GM12878 (cell line): ENCODE measurements around the gene SETD2. TPM values are rescaled to one million over a fixed set of nuclear protein-coding genes. Genes with fewer than 3 reads are reported as not detected.
A peak's percentile ranks its signal among the peaks of the same experiment; 100 is the strongest.

ENCODE experiments used
- ATAC-seq: fragments of 200-7000 bp; cut with Tn5 transposase; 3 replicates; pipeline ENCODE4 v1.9.1; 2020; ENCODE audit warnings: mild to moderate bottlenecking, moderate library complexity
- BruUV-seq: library from RNA; stranded (reverse); fragments of 400-500 nt; replicated peaks from 2 replicates; lab custom pipeline; 2021; lab: Mats Ljungman, UMichigan
- CTCF ChIA-PET: fragments of 300-600 bp; sonication (Branson Sonifier 250); formaldehyde crosslinking; extraction: SDS; loops from one replicate; lab custom pipeline; 2021; ENCODE audit warnings: inconsistent platforms; lab: Yijun Ruan, JAX
- POLR2A ChIA-PET: fragments of 350-600 bp; formaldehyde crosslinking; extraction: SDS; loops from one replicate; lab custom pipeline; 2021; ENCODE audit warnings: inconsistent platforms; lab: Charles Lee
- RAD21 ChIA-PET: fragments of 300-600 bp; sonication (Branson Sonifier 250); formaldehyde crosslinking; loops from one replicate; lab custom pipeline; 2023; ENCODE audit warnings: antibody characterized with exemption; ENCODE audit not compliant: unreplicated experiment; lab: Charles Lee
- SMC1A ChIA-PET: fragments of 300-600 bp; sonication (Branson Sonifier 250); formaldehyde crosslinking; loops from one replicate; lab custom pipeline; 2023; ENCODE audit not compliant: unreplicated experiment, uncharacterized antibody; lab: Charles Lee
- DNase-seq: peaks from one replicate; pipeline ENCODE4 v3.0.0-alpha.2; 2011; ENCODE audit warnings: low read depth, low spot score
- FAIRE-seq: peaks from 3 replicates; lab custom pipeline; 2011; peaks lifted over from hg19 to GRCh38; lab: Jason Lieb, UNC
- H2AFZ ChIP-seq: 2 replicates; pipeline ENCODE4 v1.6.0; 2011; ENCODE audit warnings: low read depth, low read length, control low read depth; ENCODE audit not compliant: control insufficient read depth
- H3K27ac ChIP-seq: 2 replicates; pipeline ENCODE4 v1.5.1; 2011; ENCODE audit warnings: control low read depth; ENCODE audit not compliant: control insufficient read depth, insufficient read depth
- H3K27me3 ChIP-seq, 2 experiments: replicated peaks in 1 of 2; 2 replicates each; pipeline versions ENCODE4 v1.6.0 to v1.6.1; 2011; ENCODE audit warnings: low read length in 1 of 2; ENCODE audit not compliant: control insufficient read depth in 2 of 2, insufficient read depth in 2 of 2
- H3K36me3 ChIP-seq, 2 experiments: 2 replicates each; pipeline ENCODE4 v1.5.1; 2011; ENCODE audit warnings: low read length in 1 of 2; ENCODE audit not compliant: control insufficient read depth in 2 of 2, insufficient read depth in 2 of 2
- H3K4me1 ChIP-seq: 2 replicates; pipeline ENCODE4 v1.6.1; 2011; ENCODE audit warnings: mild to moderate bottlenecking, low read length, moderate library complexity, mixed read lengths; ENCODE audit not compliant: control insufficient read depth, insufficient read depth
- H3K4me2 ChIP-seq: 2 replicates; pipeline ENCODE4 v1.6.0; 2011; ENCODE audit warnings: control low read depth; ENCODE audit not compliant: control insufficient read depth, insufficient read depth
- H3K4me3 ChIP-seq: fragments of 200-600 bp; sonication (generic); 2 replicates; pipeline ENCODE4 v1.5.1; 2016
- H3K79me2 ChIP-seq: 2 replicates; pipeline ENCODE4 v1.6.0; 2011; ENCODE audit warnings: low read length; ENCODE audit not compliant: control insufficient read depth, insufficient read depth
- H3K9ac ChIP-seq: 2 replicates; pipeline ENCODE4 v1.8.0; 2011; ENCODE audit warnings: low read length, control low read depth, mixed read lengths; ENCODE audit not compliant: control insufficient read depth, insufficient read depth
- H3K9me3 ChIP-seq: replicated peaks from 3 replicates; pipeline ENCODE4 v1.5.1; 2011; ENCODE audit warnings: mild to moderate bottlenecking, low read length; ENCODE audit not compliant: control insufficient read depth, insufficient read depth
- H4K20me1 ChIP-seq: 2 replicates; pipeline ENCODE4 v1.6.0; 2011; ENCODE audit not compliant: control insufficient read depth, insufficient read depth
- BMI1 ChIP-seq: fragments of 450-650 bp; IDR thresholded peaks from 2 replicates; pipeline ENCODE4 v1.6.1; 2016; ENCODE audit warnings: mild to moderate bottlenecking, moderate library complexity, borderline replicate concordance
- CREB1 ChIP-seq: IDR thresholded peaks from 2 replicates; pipeline ENCODE4 v1.6.1; 2012; ENCODE audit warnings: low read depth, mild to moderate bottlenecking, inconsistent platforms
- E4F1 ChIP-seq: fragments of 450-650 bp; IDR thresholded peaks from 2 replicates; pipeline ENCODE4 v1.6.1; 2018; ENCODE audit warnings: borderline replicate concordance, mild to moderate bottlenecking; ENCODE audit not compliant: partially characterized antibody
- EED ChIP-seq: sonication (generic); IDR thresholded peaks from 2 replicates; pipeline ENCODE4 v1.6.1; 2016; ENCODE audit warnings: antibody characterized with exemption, low read depth
- HCFC1 ChIP-seq: fragments of 150-350 bp; IDR thresholded peaks from 2 replicates; pipeline ENCODE4 v1.6.1; 2014; ENCODE audit warnings: low read length
- RFX5 ChIP-seq: IDR thresholded peaks from 2 replicates; pipeline ENCODE4 v1.6.1; 2011; ENCODE audit warnings: low read depth, low read length, improper control_type of control experiment
- SMARCA5 ChIP-seq: fragments of 450-650 bp; IDR thresholded peaks from 2 replicates; pipeline ENCODE4 v1.6.1; 2017; ENCODE audit warnings: mild to moderate bottlenecking
- WGBS: methylation state at CpG from one replicate; pipeline ENCODE4 v1.1.6; 2016; ENCODE audit warnings: low lambda C conversion rate; ENCODE audit not compliant: insufficient replicate concordance, insufficient coverage; ENCODE audit errors: missing lambda C conversion rate; 5-methylcytosine and 5-hydroxymethylcytosine counted together
- in situ Hi-C: fragments of 300-500 bp; cut with MboI; formaldehyde crosslinking; loops from 9 replicates; pipeline ENCODE4 v1.14.3; 2018; ENCODE audit warnings: mixed read lengths
- intact Hi-C: fragments of 100-400 bp; cut with micrococcal nuclease; formaldehyde crosslinking; loops from one replicate; pipeline ENCODE4 v1.14.2; 2022; ENCODE audit not compliant: unreplicated experiment
- polyA plus RNA-seq, 11 experiments: library from polyadenylated mRNA; depleted of rRNA in 4 of 11; unstranded in 6 of 11; stranded (reverse) in 5 of 11; fragments of >200 nt; fragmentation: Nextera tagmentation in 4 of 11; fragmentation: Illumina TruSeq in 1 of 11; extraction: Ambion mirVana in 4 of 11; extraction: Trizol in 1 of 11; gene quantifications; 1 replicate in 1 of 11; 2 replicates in 10 of 11; pipeline versions ENCODE4 v1.2.1 to v1.2.3, GENCODE V29; 2011 to 2016; ENCODE audit warnings: inconsistent platforms in 2 of 11, missing spikeins in 2 of 11, low read depth in 1 of 11
- total RNA-seq, 4 experiments: library from RNA; depleted of rRNA in 3 of 4; stranded (reverse); fragments of >200 nt in 3 of 4; fragmentation: Illumina TruSeq in 1 of 4; extraction: Trizol in 1 of 4; gene quantifications; 2 replicates each; pipeline versions ENCODE4 v1.2.1 to v1.2.3, GENCODE V29; 2013 to 2021
- TF ChIP-seq, protein P1 (sequence below): fragments of 450-650 bp; IDR thresholded peaks from 2 replicates; pipeline ENCODE4 v1.6.1; 2017; ENCODE audit warnings: mild to moderate bottlenecking, low read depth, inconsistent platforms; ENCODE audit not compliant: poor library complexity, severe bottlenecking
- TF ChIP-seq, protein P2 (sequence below): fragments of 450-650 bp; IDR thresholded peaks from 2 replicates; pipeline ENCODE4 v1.6.1; 2014; ENCODE audit warnings: mild to moderate bottlenecking

SETD2 gene
- total and polyA plus RNA-seq, 10 of the 15 experiments (the other 5 are each of a cell fraction or from before 2014, with no cell fraction given): 8.4 to 44.9 (median 24.5) TPM

- ChIA-PET POLR2A (interaction anchor here (0.7 to 1.8 kb wide), 3 partner anchors 23 to 74 kb away, joined by 4 to 6 read pairs (median 6); no protein-coding TSS in a partner anchor), CTCF (interaction anchor here (1.0 to 2.3 kb wide), 11 partner anchors 9 to 133 kb away, joined by 3 to 6 read pairs (median 4); no protein-coding TSS in a partner anchor), SMC1A (interaction anchor here (0.6 to 9.6 kb wide), 8 partner anchors 13 to 148 kb away, joined by 3 to 126 read pairs (median 4); no protein-coding TSS in a partner anchor), RAD21 (interaction anchor here (1.0 to 3.9 kb wide), 6 partner anchors 24 to 59 kb away, joined by 3 to 28 read pairs (median 6); no protein-coding TSS in a partner anchor)
- BruUV-seq: TSS peak; percentile 44
- H3K4me1 ChIP-seq: peaks cover 42% of the 10 kb centered on the region
- no peak overlapping the region for H3K9ac ChIP-seq
- 88% methylated on average over 2 of the region's 2 CpGs for whole genome bisulfite sequencing
- H3K4me3 ChIP-seq: no peak overlapping the region
- no peak for ATAC-seq
- H3K79me2 ChIP-seq: peaks cover 63% of the 10 kb centered on the region
- H3K27ac ChIP-seq: no peak overlapping the region
- no peaks in the 10 kb centered on the region for H3K9me3 ChIP-seq
- no peak for FAIRE-seq
- H2AFZ ChIP-seq: no peak overlapping the region
- no peak for DNase-seq
- H3K27me3 ChIP-seq: no peaks in the 10 kb centered on the region
- no peaks in the 10 kb centered on the region for H4K20me1 ChIP-seq
- intact Hi-C loops: no loop called here
- in situ Hi-C loops: no loop called here
- no peaks in the 10 kb centered on the region for H3K36me3 ChIP-seq
- H3K4me2 ChIP-seq: no peak overlapping the region
- TF ChIP-seq E4F1 (no peak), RFX5 (no peak), CREB1 (no peak), HCFC1 (no peak), BMI1 (no peak), EED (no peak), SMARCA5 (no peak)
- TF ChIP-seq, protein P1, sequence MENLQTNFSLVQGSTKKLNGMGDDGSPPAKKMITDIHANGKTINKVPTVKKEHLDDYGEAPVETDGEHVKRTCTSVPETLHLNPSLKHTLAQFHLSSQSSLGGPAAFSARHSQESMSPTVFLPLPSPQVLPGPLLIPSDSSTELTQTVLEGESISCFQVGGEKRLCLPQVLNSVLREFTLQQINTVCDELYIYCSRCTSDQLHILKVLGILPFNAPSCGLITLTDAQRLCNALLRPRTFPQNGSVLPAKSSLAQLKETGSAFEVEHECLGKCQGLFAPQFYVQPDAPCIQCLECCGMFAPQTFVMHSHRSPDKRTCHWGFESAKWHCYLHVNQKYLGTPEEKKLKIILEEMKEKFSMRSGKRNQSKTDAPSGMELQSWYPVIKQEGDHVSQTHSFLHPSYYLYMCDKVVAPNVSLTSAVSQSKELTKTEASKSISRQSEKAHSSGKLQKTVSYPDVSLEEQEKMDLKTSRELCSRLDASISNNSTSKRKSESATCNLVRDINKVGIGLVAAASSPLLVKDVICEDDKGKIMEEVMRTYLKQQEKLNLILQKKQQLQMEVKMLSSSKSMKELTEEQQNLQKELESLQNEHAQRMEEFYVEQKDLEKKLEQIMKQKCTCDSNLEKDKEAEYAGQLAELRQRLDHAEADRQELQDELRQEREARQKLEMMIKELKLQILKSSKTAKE: no peak
- TF ChIP-seq, protein P2, sequence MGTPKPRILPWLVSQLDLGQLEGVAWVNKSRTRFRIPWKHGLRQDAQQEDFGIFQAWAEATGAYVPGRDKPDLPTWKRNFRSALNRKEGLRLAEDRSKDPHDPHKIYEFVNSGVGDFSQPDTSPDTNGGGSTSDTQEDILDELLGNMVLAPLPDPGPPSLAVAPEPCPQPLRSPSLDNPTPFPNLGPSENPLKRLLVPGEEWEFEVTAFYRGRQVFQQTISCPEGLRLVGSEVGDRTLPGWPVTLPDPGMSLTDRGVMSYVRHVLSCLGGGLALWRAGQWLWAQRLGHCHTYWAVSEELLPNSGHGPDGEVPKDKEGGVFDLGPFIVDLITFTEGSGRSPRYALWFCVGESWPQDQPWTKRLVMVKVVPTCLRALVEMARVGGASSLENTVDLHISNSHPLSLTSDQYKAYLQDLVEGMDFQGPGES: no peak
Measured at GRCh38 chr3:46982546-46982945, 181.4 kb downstream of the SETD2 start.
